Measurements from ENCODE around the gene CYP39A1. TPM values are rescaled to one million over a fixed set of nuclear protein-coding genes. Genes with fewer than 3 reads are reported as not detected.

CYP39A1 gene
- total RNA-seq, 1 experiment from 2014 or later = not detected

- H3K27ac ChIP-seq (ENCODE audit: low read depth, low read length, poor library complexity, severe bottlenecking) = no peak overlapping the region
- TF ChIP-seq CTCF (conservative IDR thresholded peaks at IDR 0.05; ENCODE audit: low read depth, low read length) = no peak
- TF ChIP-seq EZH2 (IDR thresholded peaks at IDR 0.05; ENCODE audit: borderline replicate concordance, low read depth, low read length, poor library complexity, severe bottlenecking) = no peak
- peaks cover 7% of the 10 kb centered on the region for H3K27me3 ChIP-seq (replicated peaks; ENCODE audit: insufficient read depth, low read depth, low read length, poor library complexity)
- no peak overlapping the region for H3K4me3 ChIP-seq (ENCODE audit: low read depth, low read length, poor library complexity, severe bottlenecking)
- no peak for DNase-seq (ENCODE audit: low spot score)
- H3K9me3 ChIP-seq (ENCODE audit: low read depth, low read length, poor library complexity, severe bottlenecking) = no peaks in the 10 kb centered on the region
- H3K4me1 ChIP-seq (ENCODE audit: insufficient read depth, low read length, poor library complexity, severe bottlenecking) = no peaks in the 10 kb centered on the region
- BruUV-seq (replicated peaks) = no TSS peak
- POLR2A ChIA-PET (ENCODE audit: low non-redundant PET) = no interaction called here
- intact Hi-C loops (cut with micrococcal nuclease; ENCODE audit: unreplicated experiment) = loop anchor here (10.0 kb wide), 1 partner anchor 534 kb away; no protein-coding TSS in a partner anchor
- CTCF ChIA-PET = no interaction called here
- no peaks in the 10 kb centered on the region for H3K36me3 ChIP-seq (ENCODE audit: insufficient read depth, low read length, poor library complexity, severe bottlenecking)
These were observed 24.1 kb downstream of the CYP39A1 start for GRCh38 chr6:46628498-46628897.

GRCh38 chr6:46626976-46627375, 25.6 kb downstream of the CYP39A1 start:
- Histone ChIP-seq H3K4me1 (ENCODE audit: insufficient read depth, low read length, poor library complexity, severe bottlenecking) (no peaks in the 10 kb centered on the region), H3K9me3 (ENCODE audit: low read depth, low read length, poor library complexity, severe bottlenecking) (no peaks in the 10 kb centered on the region), H3K4me3 (ENCODE audit: low read depth, low read length, poor library complexity, severe bottlenecking) (no peak overlapping the region), H3K27me3 (replicated peaks; ENCODE audit: insufficient read depth, low read depth, low read length, poor library complexity) (peaks cover 7% of the 10 kb centered on the region), H3K36me3 (ENCODE audit: insufficient read depth, low read length, poor library complexity, severe bottlenecking) (no peaks in the 10 kb centered on the region), H3K27ac (ENCODE audit: low read depth, low read length, poor library complexity, severe bottlenecking) (no peak overlapping the region)
- TF ChIP-seq CTCF (conservative IDR thresholded peaks at IDR 0.05; ENCODE audit: low read depth, low read length) (no peak), EZH2 (IDR thresholded peaks at IDR 0.05; ENCODE audit: borderline replicate concordance, low read depth, low read length, poor library complexity, severe bottlenecking) (no peak)
- CTCF ChIA-PET = no interaction called here
- no peak for DNase-seq (ENCODE audit: low spot score)
- no TSS peak for BruUV-seq (replicated peaks)
- intact Hi-C loops (cut with micrococcal nuclease; ENCODE audit: unreplicated experiment) = loop anchor here (1.0 to 10.0 kb wide), 3 partner anchors 208 to 532 kb away; no protein-coding TSS in a partner anchor
- POLR2A ChIA-PET (ENCODE audit: low non-redundant PET) = no interaction called here

DNA sequence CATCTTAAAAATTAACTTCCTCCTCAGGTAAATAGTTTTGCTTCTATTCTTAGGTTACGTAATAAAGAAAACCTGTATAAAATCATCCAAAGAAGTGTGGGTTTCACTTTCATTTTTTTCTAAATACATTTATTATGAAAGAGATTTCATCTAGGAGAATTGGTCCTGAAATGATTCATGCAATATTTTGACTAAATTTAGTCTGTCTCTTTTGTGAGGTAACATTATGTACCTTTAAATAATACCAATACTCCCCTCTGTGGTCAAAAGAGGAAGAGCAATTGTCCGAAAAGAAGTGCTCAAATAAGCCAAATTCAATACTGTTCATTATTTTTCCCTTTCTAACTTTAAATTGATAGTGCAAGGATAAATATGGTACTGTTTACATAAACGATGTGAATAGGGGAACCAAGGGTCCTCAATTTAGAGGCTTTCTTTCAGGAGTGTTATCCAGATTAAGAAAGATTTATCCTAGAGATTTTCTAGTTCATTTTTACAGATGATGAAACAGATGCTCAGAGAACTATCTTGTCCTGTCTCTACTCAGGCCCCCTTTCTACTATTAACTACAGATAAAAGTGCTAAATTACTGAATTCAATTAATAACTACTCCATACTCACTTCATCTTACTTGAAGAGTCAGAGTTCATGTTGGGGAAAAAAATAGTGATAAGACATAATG, 26.2 kb downstream of the CYP39A1 start:
- H3K4me1 ChIP-seq (ENCODE audit: insufficient read depth, low read length, poor library complexity, severe bottlenecking) = no peaks in the 10 kb centered on the region
- H3K27me3 ChIP-seq (replicated peaks; ENCODE audit: insufficient read depth, low read depth, low read length, poor library complexity) = peaks cover 1% of the 10 kb centered on the region
- peak; percentile 39 for DNase-seq (ENCODE audit: low spot score)
- ChIA-PET CTCF (no interaction called here), POLR2A (ENCODE audit: low non-redundant PET) (no interaction called here)
- no TSS peak for BruUV-seq (replicated peaks)
- intact Hi-C loops (cut with micrococcal nuclease; ENCODE audit: unreplicated experiment) = loop anchor here (1.0 to 10.0 kb wide), 3 partner anchors 207 to 532 kb away; no protein-coding TSS in a partner anchor
- TF ChIP-seq EZH2 (IDR thresholded peaks at IDR 0.05; ENCODE audit: borderline replicate concordance, low read depth, low read length, poor library complexity, severe bottlenecking) (no peak), CTCF (conservative IDR thresholded peaks at IDR 0.05; ENCODE audit: low read depth, low read length) (peak; percentile 64)
- no peak overlapping the region for H3K27ac ChIP-seq (ENCODE audit: low read depth, low read length, poor library complexity, severe bottlenecking)
- no peak overlapping the region for H3K4me3 ChIP-seq (ENCODE audit: low read depth, low read length, poor library complexity, severe bottlenecking)
- H3K9me3 ChIP-seq (ENCODE audit: low read depth, low read length, poor library complexity, severe bottlenecking) = no peaks in the 10 kb centered on the region
- H3K36me3 ChIP-seq (ENCODE audit: insufficient read depth, low read length, poor library complexity, severe bottlenecking) = no peaks in the 10 kb centered on the region
